GM12878 (cell line): ENCODE data around the gene FAM20A.

Experiments
- CBFB ChIP-seq: IDR thresholded peaks from 2 replicates; pipeline ENCODE4 v1.6.1; 2016; ENCODE audit warnings: antibody characterized with exemption, low read depth
- CEBPB ChIP-seq, 2 experiments: fragments of 150-350 bp in 1 of 2; IDR thresholded peaks; 2 replicates each; pipeline ENCODE4 v1.6.1; 2012 to 2014; ENCODE audit warnings: low read depth in 2 of 2, low read length in 2 of 2, borderline replicate concordance in 1 of 2, inconsistent platforms in 1 of 2
- CTCF ChIP-seq, 3 experiments: IDR thresholded peaks in 2 of 3; conservative IDR thresholded peaks in 1 of 3; 2 replicates each; pipeline ENCODE4 v1.5.1; 2011; ENCODE audit warnings: low read depth in 3 of 3, low read length in 3 of 3, mild to moderate bottlenecking in 3 of 3, control low read depth in 2 of 3, moderate library complexity in 2 of 3, inconsistent platforms in 1 of 3, mixed read lengths in 1 of 3; ENCODE audit not compliant: control insufficient read depth in 2 of 3, insufficient read depth in 1 of 3; ENCODE audit errors: extremely low read depth in 1 of 3
- EZH2 ChIP-seq: IDR thresholded peaks from 2 replicates; pipeline ENCODE4 v1.6.1; 2012; ENCODE audit warnings: low read depth, mild to moderate bottlenecking, control low read depth, inconsistent platforms, low read length, borderline replicate concordance; ENCODE audit not compliant: control insufficient read depth
- NR2F1 ChIP-seq: fragments of 450-650 bp; conservative IDR thresholded peaks from 2 replicates; pipeline ENCODE4 v1.6.1; 2017; ENCODE audit warnings: mild to moderate bottlenecking
- POLR2A ChIP-seq: IDR thresholded peaks from 2 replicates; pipeline ENCODE4 v1.6.1; 2011; ENCODE audit warnings: low read depth, mild to moderate bottlenecking, low read length
- STAT1 ChIP-seq: fragments of 450-650 bp; conservative IDR thresholded peaks from 2 replicates; pipeline ENCODE4 v1.6.1; 2014; ENCODE audit warnings: antibody characterized with exemption, mild to moderate bottlenecking
- TF ChIP-seq, protein P1 (sequence below): fragments of 450-650 bp; conservative IDR thresholded peaks from 2 replicates; pipeline ENCODE4 v1.6.1; 2017; ENCODE audit warnings: mild to moderate bottlenecking, moderate library complexity

- TF ChIP-seq CTCF (IDR thresholded peaks at IDR 0.05 in 2 of 3, conservative IDR thresholded peaks at IDR 0.05 in 1 of 3; ENCODE audit: control insufficient read depth in 2 of 3, extremely low read depth in 1 of 3, insufficient read depth in 1 of 3, low read depth in 3 of 3, low read length in 3 of 3) (no peak), NR2F1 (no peak), CEBPB (IDR thresholded peaks at IDR 0.05; ENCODE audit: borderline replicate concordance in 1 of 2, low read depth in 2 of 2, low read length in 2 of 2) (no peak), POLR2A (no peak), CBFB (no peak), STAT1 (no peak), EZH2 (no peak)
- TF ChIP-seq, protein P1, sequence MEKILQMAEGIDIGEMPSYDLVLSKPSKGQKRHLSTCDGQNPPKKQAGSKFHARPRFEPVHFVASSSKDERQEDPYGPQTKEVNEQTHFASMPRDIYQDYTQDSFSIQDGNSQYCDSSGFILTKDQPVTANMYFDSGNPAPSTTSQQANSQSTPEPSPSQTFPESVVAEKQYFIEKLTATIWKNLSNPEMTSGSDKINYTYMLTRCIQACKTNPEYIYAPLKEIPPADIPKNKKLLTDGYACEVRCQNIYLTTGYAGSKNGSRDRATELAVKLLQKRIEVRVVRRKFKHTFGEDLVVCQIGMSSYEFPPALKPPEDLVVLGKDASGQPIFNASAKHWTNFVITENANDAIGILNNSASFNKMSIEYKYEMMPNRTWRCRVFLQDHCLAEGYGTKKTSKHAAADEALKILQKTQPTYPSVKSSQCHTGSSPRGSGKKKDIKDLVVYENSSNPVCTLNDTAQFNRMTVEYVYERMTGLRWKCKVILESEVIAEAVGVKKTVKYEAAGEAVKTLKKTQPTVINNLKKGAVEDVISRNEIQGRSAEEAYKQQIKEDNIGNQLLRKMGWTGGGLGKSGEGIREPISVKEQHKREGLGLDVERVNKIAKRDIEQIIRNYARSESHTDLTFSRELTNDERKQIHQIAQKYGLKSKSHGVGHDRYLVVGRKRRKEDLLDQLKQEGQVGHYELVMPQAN: no peak
Measured at GRCh38 chr17:68540981-68541380, 60.2 kb downstream of the FAM20A start.
